ENCODE data around the gene KCP.
A peak's percentile ranks its signal among the peaks of the same experiment; 100 is the strongest.

The KCP gene

GRCh38 chr7:128918016-128918665 is 7.6 kb upstream of the KCP start:
- no peak overlapping the region for H3K4me3 ChIP-seq (ENCODE audit: low read depth, low read length)
- no peak for TF ChIP-seq CTCF (IDR thresholded peaks at IDR 0.05; ENCODE audit: borderline replicate concordance, insufficient read depth, low read depth, low read length)

GRCh38 chr7:128917122-128917521 is 6.6 kb upstream of the KCP start:
- no peak overlapping the region for H3K4me3 ChIP-seq (ENCODE audit: low read depth, low read length)
- TF ChIP-seq CTCF (IDR thresholded peaks at IDR 0.05; ENCODE audit: borderline replicate concordance, insufficient read depth, low read depth, low read length): no peak

GRCh38 chr7:128916643-128916915 is 6.1 kb upstream of the KCP start:
- TF ChIP-seq CTCF (IDR thresholded peaks at IDR 0.05; ENCODE audit: borderline replicate concordance, insufficient read depth, low read depth, low read length): no peak
- no peak overlapping the region for H3K4me3 ChIP-seq (ENCODE audit: low read depth, low read length)

- TF ChIP-seq CTCF (IDR thresholded peaks at IDR 0.05; ENCODE audit: borderline replicate concordance, insufficient read depth, low read depth, low read length): no peak
- H3K4me3 ChIP-seq (ENCODE audit: low read depth, low read length): peak overlapping the region; percentile 5
Measured at GRCh38 chr7:128915841-128916642, 5.5 kb upstream of the KCP start.

GRCh38 chr7:128915271-128915819 is 4.8 kb upstream of the KCP start:
- peak overlapping the region; percentile 37 for H3K4me3 ChIP-seq (ENCODE audit: low read depth, low read length)

GRCh38 chr7:128914566-128915151 is 4.2 kb upstream of the KCP start:
- TF ChIP-seq CTCF (IDR thresholded peaks at IDR 0.05; ENCODE audit: borderline replicate concordance, insufficient read depth, low read depth, low read length): peak; percentile 39
- no peak overlapping the region for H3K4me3 ChIP-seq (ENCODE audit: low read depth, low read length)

More at GRCh38 chr7:128915271-128915819, 4.8 kb upstream of the KCP start:
- TF ChIP-seq CTCF (IDR thresholded peaks at IDR 0.05; ENCODE audit: borderline replicate concordance, insufficient read depth, low read depth, low read length): no peak
